ENCODE data around the gene SPATA32.
"Not testable (repeated sequence)": the region's sequence is repeated elsewhere in the genome, so short reads cannot be mapped to it uniquely, and the experiment has no call there.

The SPATA32 gene

GRCh38 chr17:45270828-45271418 lies 9.0 kb upstream of the SPATA32 start:
- peak; percentile 79 for DNase-seq

- DNase-seq = no peak
These were observed 8.0 kb upstream of the SPATA32 start for GRCh38 chr17:45269912-45270311.

DNA sequence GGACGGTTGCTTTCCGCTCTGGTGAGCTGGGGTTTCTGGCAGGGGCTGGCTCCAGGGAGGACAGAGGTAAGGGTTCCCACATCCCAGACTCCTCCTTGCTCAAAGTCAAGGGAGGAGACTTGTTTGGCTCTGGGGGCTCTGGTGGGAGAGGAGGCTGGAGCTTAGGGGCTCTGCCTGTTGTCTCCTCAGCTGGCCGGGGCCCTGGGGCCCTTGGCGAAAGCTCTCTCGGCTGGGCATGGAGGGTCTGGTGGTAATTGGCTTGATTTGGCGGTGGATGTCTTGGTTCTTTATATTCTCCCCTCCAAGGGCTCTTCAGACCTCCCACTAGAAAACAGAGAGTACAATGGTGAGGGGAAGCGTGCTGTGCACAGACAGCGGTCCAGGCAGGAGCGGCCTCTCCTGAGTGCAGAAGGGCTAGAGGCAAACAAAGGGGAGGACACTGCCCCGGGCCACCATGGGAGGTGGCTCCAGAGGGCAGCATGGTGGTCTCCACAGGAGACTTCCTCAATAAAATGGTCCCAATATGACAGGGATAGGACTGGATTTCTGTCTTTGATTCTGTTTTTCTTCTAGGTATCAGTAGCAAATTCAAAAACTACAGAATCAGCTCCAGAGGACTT lies 5.7 kb upstream of the SPATA32 start:
- no peak for DNase-seq

- DNase-seq = no peak
These were observed 4.6 kb upstream of the SPATA32 start for GRCh38 chr17:45266372-45266926.

- no peak for DNase-seq
These were observed 3.9 kb upstream of the SPATA32 start for GRCh38 chr17:45265821-45266220.

- DNase-seq = no peak
These were observed 3.1 kb upstream of the SPATA32 start for GRCh38 chr17:45264988-45265387.

DNA sequence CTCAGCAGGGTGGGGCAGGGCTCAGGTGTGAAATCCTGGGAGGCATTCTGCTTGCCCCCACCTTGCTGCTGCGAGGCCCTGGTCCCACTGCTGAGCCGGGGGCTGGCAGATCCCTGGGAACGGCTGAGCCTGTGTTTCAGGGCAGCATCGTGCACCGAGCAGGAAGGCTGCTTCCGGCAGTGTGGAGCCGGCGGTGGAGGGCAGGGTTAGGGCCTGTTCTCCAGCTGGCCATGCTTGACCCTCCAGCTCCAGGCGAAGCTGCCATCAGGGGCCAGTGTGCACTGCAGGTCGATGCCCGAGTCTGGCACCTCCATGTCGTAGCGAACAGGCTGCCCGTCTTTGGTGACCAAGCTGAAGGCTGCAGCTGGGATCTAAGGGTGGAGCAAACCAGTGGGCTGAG lies 2.5 kb upstream of the SPATA32 start:
- DNase-seq = no peak

GRCh38 chr17:45263477-45263860 lies 1.6 kb upstream of the SPATA32 start:
- DNase-seq = no peak

GRCh38 chr17:45262516-45263476 lies 902 bp upstream of the SPATA32 start:
- no peak for DNase-seq

GRCh38 chr17:45260204-45260783 lies 1.6 kb downstream of the SPATA32 start:
- no peak for DNase-seq

- DNase-seq = no peak
These were observed 2.9 kb downstream of the SPATA32 start for GRCh38 chr17:45258981-45259380.

- DNase-seq = no peak
These were observed 4.8 kb downstream of the SPATA32 start for GRCh38 chr17:45257115-45257514.

DNA sequence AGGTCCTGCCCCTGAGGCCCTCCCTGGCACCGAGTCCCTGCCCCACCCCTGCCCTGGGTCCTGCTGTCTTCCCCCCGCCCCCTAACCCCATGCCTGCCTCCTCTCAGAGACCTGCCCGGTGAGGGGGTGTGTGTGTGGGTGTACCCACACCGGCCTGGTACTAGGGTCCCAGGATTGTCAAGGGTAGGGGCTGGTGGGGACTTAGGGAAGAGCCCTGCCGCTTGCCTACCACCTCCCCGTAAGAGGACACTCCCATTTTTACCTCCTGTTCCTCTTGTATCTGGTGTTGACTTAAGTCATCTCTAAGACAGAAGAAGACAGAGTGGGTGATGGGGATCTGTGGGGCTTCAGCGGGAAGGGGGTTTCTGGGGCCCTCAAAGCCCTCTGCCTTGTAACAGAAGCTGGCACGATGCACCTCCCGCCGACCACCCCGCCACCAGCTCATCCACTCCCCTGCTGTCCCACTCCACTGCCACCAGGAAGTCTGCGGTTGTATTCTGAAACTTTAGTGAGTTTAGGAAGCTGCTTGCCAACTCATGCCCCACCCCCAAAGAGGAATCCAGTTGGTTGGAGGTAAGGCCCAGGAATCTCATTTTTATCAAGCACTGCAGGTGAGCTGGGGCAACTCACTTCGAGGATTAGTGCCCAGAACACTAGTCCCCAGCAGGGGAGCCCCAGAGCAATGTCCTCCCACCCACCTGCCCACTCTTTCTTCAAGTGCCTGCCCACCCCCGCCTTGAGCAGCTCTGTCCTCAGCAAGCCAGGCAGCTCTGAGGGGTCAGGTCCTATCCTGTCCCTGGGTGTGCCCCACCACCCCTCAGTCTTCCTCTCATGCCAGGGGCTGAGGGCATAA lies 5.6 kb downstream of the SPATA32 start:
- DNase-seq = no peak

GRCh38 chr17:45255358-45255757 lies 6.5 kb downstream of the SPATA32 start:
- no peak for DNase-seq

GRCh38 chr17:45253879-45254278 lies 8.0 kb downstream of the SPATA32 start:
- DNase-seq = no peak

GRCh38 chr17:45253237-45253636 lies 8.7 kb downstream of the SPATA32 start:
- not testable (repeated sequence) for DNase-seq

GRCh38 chr17:45251931-45252330 lies 10.0 kb downstream of the SPATA32 start:
- no peak for DNase-seq

GRCh38 chr17:45248132-45248957 lies 13.5 kb downstream of the SPATA32 start:
- DNase-seq = peak; percentile 80

DNA sequence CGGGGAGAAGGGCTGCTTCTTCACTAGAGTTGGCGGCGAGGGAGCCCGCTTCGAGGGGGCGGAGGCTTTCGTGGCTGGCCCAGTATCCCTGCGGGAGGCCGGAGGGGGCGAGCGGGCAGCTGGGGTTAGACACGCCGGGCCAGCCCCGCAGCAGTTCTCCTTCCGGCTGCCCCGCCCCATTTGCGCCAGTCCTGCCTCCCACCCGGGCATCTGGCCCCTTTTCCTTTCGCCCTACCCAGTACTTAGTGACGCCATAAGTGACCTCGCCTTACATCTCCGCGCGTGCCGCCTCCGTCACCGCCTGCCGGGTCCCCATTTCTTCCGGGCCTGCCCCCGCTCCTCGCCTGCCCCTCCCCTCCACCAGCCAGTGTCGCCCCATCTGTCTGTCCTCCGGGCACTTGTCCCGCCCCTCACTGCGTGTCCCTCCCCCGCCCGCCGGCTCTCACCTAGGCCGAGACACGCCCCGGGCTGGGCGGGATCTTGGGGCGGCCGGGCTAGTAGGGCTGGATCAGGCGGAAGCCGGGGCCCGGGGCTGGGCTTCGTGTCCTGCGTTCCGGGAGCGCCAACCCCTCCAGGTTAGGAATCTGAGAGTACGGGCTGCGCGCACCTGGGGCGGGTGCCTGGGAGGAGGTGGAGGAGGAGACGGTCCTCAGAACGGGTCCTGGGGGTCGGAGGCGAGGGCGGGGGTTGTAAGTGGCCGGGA lies 14.3 kb downstream of the SPATA32 start:
- DNase-seq = peak; percentile 98

- DNase-seq = no peak
These were observed 14.9 kb downstream of the SPATA32 start for GRCh38 chr17:45246861-45247428.
